Measurements from ENCODE around the gene PLD4. TPM values are rescaled to one million over a fixed set of nuclear protein-coding genes. Genes with fewer than 3 reads are reported as not detected.
"Not testable (repeated sequence)": the region's sequence is repeated elsewhere in the genome, so short reads cannot be mapped to it uniquely, and the experiment has no call there.

The PLD4 gene
- total RNA-seq, 1 experiment from 2014 or later = not detected

- no peak for DNase-seq (ENCODE audit: extremely low read depth, low read depth)
Measured at GRCh38 chr14:104939666-104940410, 15.2 kb downstream of the PLD4 start.

- no peak for DNase-seq (ENCODE audit: extremely low read depth, low read depth)
Measured at GRCh38 chr14:104940526-104941150, 16.0 kb downstream of the PLD4 start.

GRCh38 chr14:104941508-104942365 is 17.1 kb downstream of the PLD4 start:
- DNase-seq (ENCODE audit: extremely low read depth, low read depth) = no peak

GRCh38 chr14:104942586-104942985 is 17.9 kb downstream of the PLD4 start:
- DNase-seq (ENCODE audit: extremely low read depth, low read depth) = no peak

GRCh38 chr14:104943216-104944015 is 18.7 kb downstream of the PLD4 start:
- DNase-seq (ENCODE audit: extremely low read depth, low read depth) = not testable (repeated sequence)

- DNase-seq (ENCODE audit: extremely low read depth, low read depth) = not testable (repeated sequence)
Measured at GRCh38 chr14:104944016-104944308, 19.3 kb downstream of the PLD4 start.

GRCh38 chr14:104944436-104945205 is 19.9 kb downstream of the PLD4 start:
- not testable (repeated sequence) for DNase-seq (ENCODE audit: extremely low read depth, low read depth)

GRCh38 chr14:104945266-104945665 is 20.6 kb downstream of the PLD4 start:
- DNase-seq (ENCODE audit: extremely low read depth, low read depth) = not testable (repeated sequence)

- not testable (repeated sequence) for DNase-seq (ENCODE audit: extremely low read depth, low read depth)
Measured at GRCh38 chr14:104945986-104946965, 21.6 kb downstream of the PLD4 start.

GRCh38 chr14:104947201-104947600 is 22.5 kb downstream of the PLD4 start:
- DNase-seq (ENCODE audit: extremely low read depth, low read depth) = not testable (repeated sequence)

- not testable (repeated sequence) for DNase-seq (ENCODE audit: extremely low read depth, low read depth)
Measured at GRCh38 chr14:104947881-104948735, 23.4 kb downstream of the PLD4 start.

GRCh38 chr14:104948736-104949031 is 24.0 kb downstream of the PLD4 start:
- no peak for DNase-seq (ENCODE audit: extremely low read depth, low read depth)

- not testable (repeated sequence) for DNase-seq (ENCODE audit: extremely low read depth, low read depth)
Measured at GRCh38 chr14:104949406-104949955, 24.8 kb downstream of the PLD4 start.

- no peak for DNase-seq (ENCODE audit: extremely low read depth, low read depth)
Measured at GRCh38 chr14:104950021-104950420, 25.3 kb downstream of the PLD4 start.

GRCh38 chr14:104950701-104951100 is 26.0 kb downstream of the PLD4 start:
- DNase-seq (ENCODE audit: extremely low read depth, low read depth) = not testable (repeated sequence)

- DNase-seq (ENCODE audit: extremely low read depth, low read depth) = not testable (repeated sequence)
Measured at GRCh38 chr14:104951863-104952657, 27.4 kb downstream of the PLD4 start.

- no peak for DNase-seq (ENCODE audit: extremely low read depth, low read depth)
Measured at GRCh38 chr14:104953097-104953496, 28.4 kb downstream of the PLD4 start.
